ENCODE measurements around the gene MLXIPL. TPM values are rescaled to one million over a fixed set of nuclear protein-coding genes. Genes with fewer than 3 reads are reported as not detected.
A peak's percentile ranks its signal among the peaks of the same experiment; 100 is the strongest.

Gene MLXIPL
- total and polyA plus RNA-seq, 2 donors (not counting 3 experiments of a cell fraction or from before 2014, with no cell fraction given): not detected

GRCh38 chr7:73612598-73613269, 11.6 kb downstream of the MLXIPL start:
- Histone ChIP-seq H3K9me3 (replicated peaks; ENCODE audit: control insufficient read depth, insufficient read depth, low read length) (no peaks in the 10 kb centered on the region), H3K9ac (replicated peaks; ENCODE audit: extremely low read depth, insufficient read depth, low read length) (no peak overlapping the region), H3K4me3 (replicated peaks in 1 of 3; ENCODE audit: insufficient read depth in 1 of 3, low read depth in 1 of 3, low read length in 3 of 3) (no peak overlapping the region), H3K4me1 (ENCODE audit: control insufficient read depth, extremely low read depth, insufficient read depth, low read length) (peaks cover 4% of the 10 kb centered on the region), H3K79me2 (ENCODE audit: control insufficient read depth, insufficient read depth, low read length) (no peaks in the 10 kb centered on the region), H3K36me3 (ENCODE audit: control insufficient read depth in 2 of 2, extremely low read depth in 1 of 2, insufficient read depth in 2 of 2, low read length in 2 of 2) (no peaks in the 10 kb centered on the region), H3K9me1 (replicated peaks; ENCODE audit: control insufficient read depth, extremely low read depth, insufficient read depth, low read length) (no peaks in the 10 kb centered on the region), H3K27ac (ENCODE audit: insufficient read depth, low read depth, low read length) (no peak overlapping the region), H4K20me1 (replicated peaks; ENCODE audit: control insufficient read depth, extremely low read depth, insufficient read depth, low read length) (no peaks in the 10 kb centered on the region), H3K4me2 (ENCODE audit: insufficient read depth, low read length) (no peak overlapping the region), H2AFZ (ENCODE audit: low read depth, low read length) (no peak overlapping the region), H3K27me3 (ENCODE audit: control insufficient read depth in 2 of 2, insufficient read depth in 2 of 2, low read length in 2 of 2) (peaks cover 0 to 4% of the 10 kb centered on the region in 2 experiments)
- dilution Hi-C loops (cut with MboI; ENCODE audit: extremely low pct_ligation_motif_present, low sequenced_read_pairs) (no loop called here), intact Hi-C loops (cut with micrococcal nuclease) (no loop called here)
- ChIA-PET POLR2A (no interaction called here), CTCF (interaction anchor here (0.6 to 15.1 kb wide), 10 partner anchors 8 to 122 kb away, joined by 3 to 270 read pairs (median 4); partner anchors contain the start of gene STX1A)
- peak; percentile 47 for DNase-seq (ENCODE audit: low read depth, low spot score)
- FAIRE-seq: peak; percentile 62
- BruUV-seq (replicated peaks): no TSS peak
- TF ChIP-seq GATA2 (IDR thresholded peaks at IDR 0.05; ENCODE audit: insufficient read depth, insufficient read length, low read depth, low read length) (peak; percentile 70), POLR2AphosphoS5 (IDR thresholded peaks at IDR 0.05; ENCODE audit: insufficient read depth, low read depth, low read length) (no peak)

GRCh38 chr7:73611017-73611555, 13.2 kb downstream of the MLXIPL start:
- BruUV-seq (replicated peaks): no TSS peak
- Histone ChIP-seq H3K4me2 (ENCODE audit: insufficient read depth, low read length) (no peak overlapping the region), H3K9me1 (replicated peaks; ENCODE audit: control insufficient read depth, extremely low read depth, insufficient read depth, low read length) (no peaks in the 10 kb centered on the region), H4K20me1 (replicated peaks; ENCODE audit: control insufficient read depth, extremely low read depth, insufficient read depth, low read length) (no peaks in the 10 kb centered on the region), H3K9ac (replicated peaks; ENCODE audit: extremely low read depth, insufficient read depth, low read length) (no peak overlapping the region), H3K36me3 (ENCODE audit: control insufficient read depth in 2 of 2, extremely low read depth in 1 of 2, insufficient read depth in 2 of 2, low read length in 2 of 2) (no peaks in the 10 kb centered on the region), H3K27me3 (ENCODE audit: control insufficient read depth in 2 of 2, insufficient read depth in 2 of 2, low read length in 2 of 2) (peaks cover 0 to 4% of the 10 kb centered on the region in 2 experiments), H3K4me3 (replicated peaks in 1 of 3; ENCODE audit: insufficient read depth in 1 of 3, low read depth in 1 of 3, low read length in 3 of 3) (no peak overlapping the region), H3K79me2 (ENCODE audit: control insufficient read depth, insufficient read depth, low read length) (no peaks in the 10 kb centered on the region), H3K4me1 (ENCODE audit: control insufficient read depth, extremely low read depth, insufficient read depth, low read length) (peaks cover 4% of the 10 kb centered on the region), H3K27ac (ENCODE audit: insufficient read depth, low read depth, low read length) (no peak overlapping the region), H3K9me3 (replicated peaks; ENCODE audit: control insufficient read depth, insufficient read depth, low read length) (no peaks in the 10 kb centered on the region), H2AFZ (ENCODE audit: low read depth, low read length) (no peak overlapping the region)
- POLR2A ChIA-PET: no interaction called here
- CTCF ChIA-PET: interaction anchor here (0.8 to 15.1 kb wide), 4 partner anchors 12 to 124 kb away, joined by 4 to 270 read pairs (median 10); partner anchors contain the start of gene STX1A
- DNase-seq (ENCODE audit: low read depth, low spot score) (no peak), FAIRE-seq (no peak)
- TF ChIP-seq MYC (IDR thresholded peaks at IDR 0.05; ENCODE audit: low read depth, low read length): no peak
- TF ChIP-seq EZH2 (IDR thresholded peaks at IDR 0.05; ENCODE audit: borderline replicate concordance, low read depth, low read length, severe bottlenecking): no peak
- TF ChIP-seq CTCF (IDR thresholded peaks at IDR 0.05; ENCODE audit: extremely low read depth in 1 of 2, insufficient read depth in 1 of 2, low read depth in 1 of 2, low read length in 2 of 2): no peak
- no peak for TF ChIP-seq MAX (IDR thresholded peaks at IDR 0.05; ENCODE audit: insufficient read depth, insufficient read length)
- no peak for TF ChIP-seq FOS (IDR thresholded peaks at IDR 0.05; ENCODE audit: borderline replicate concordance, insufficient read depth, low read length)
- TF ChIP-seq POLR2AphosphoS5 (IDR thresholded peaks at IDR 0.05; ENCODE audit: insufficient read depth, low read depth, low read length): no peak
- dilution Hi-C loops (cut with MboI; ENCODE audit: extremely low pct_ligation_motif_present, low sequenced_read_pairs): no loop called here
- intact Hi-C loops (cut with micrococcal nuclease): no loop called here

Measured in endothelial cell of umbilical vein (primary cell).